Gastrocnemius medialis (tissue), 4 donors: Measurements from ENCODE around the gene GPHN. TPM values are rescaled to one million over a fixed set of nuclear protein-coding genes. Genes with fewer than 3 reads are reported as not detected.
"Not testable (repeated sequence)": the region's sequence is repeated elsewhere in the genome, so short reads cannot be mapped to it uniquely, and the experiment has no call there.

Experiments
- ATAC-seq, 2 donors: fragments of 150-250 bp; one replicate each; pipeline ENCODE4 v1.9.1; 2016
- DNase-seq, 2 donors: peaks; one replicate each; pipeline ENCODE4 v3.0.0-alpha.2; 2019
- H3K27ac ChIP-seq, 4 donors: fragments of 200-600 bp; sonication (generic); 1 replicate in 1 of 4; 2 replicates in 3 of 4; pipeline ENCODE4 v1.5.1; 2016 to 2018; ENCODE audit warnings: mild to moderate bottlenecking in 2 of 4, moderate library complexity in 1 of 4
- H3K27me3 ChIP-seq, 3 donors: fragments of 200-600 bp; sonication (generic) in 2 of 3; 1 replicate in 1 of 3; 2 replicates in 2 of 3; pipeline versions ENCODE4 v1.5.1 to v1.6.0; 2016 to 2019; ENCODE audit warnings: mild to moderate bottlenecking in 1 of 3, moderate library complexity in 1 of 3
- H3K36me3 ChIP-seq, 2 donors: fragments of 200-600 bp; sonication (generic) in 1 of 2; one replicate each; pipeline ENCODE4 v1.5.1; 2017 to 2018
- H3K4me1 ChIP-seq, 2 donors: fragments of 200-600 bp; sonication (generic) in 1 of 2; one replicate each; pipeline ENCODE4 v1.5.1; 2016 to 2017; ENCODE audit warnings: mild to moderate bottlenecking in 2 of 2
- H3K4me3 ChIP-seq, 4 donors: fragments of 200-600 bp; sonication (generic) in 3 of 4; 1 replicate in 1 of 4; 2 replicates in 3 of 4; pipeline ENCODE4 v1.5.1; 2016 to 2019; ENCODE audit warnings: mild to moderate bottlenecking in 2 of 4
- H3K9me3 ChIP-seq, 3 donors: fragments of 200-600 bp; sonication (generic) in 2 of 3; 1 replicate in 1 of 3; 2 replicates in 2 of 3; pipeline ENCODE4 v1.5.1; 2016 to 2019
- POLR2A ChIP-seq, 2 donors: fragments of 450-650 bp; IDR thresholded peaks; one replicate each; pipeline ENCODE4 v1.6.1; 2017; ENCODE audit warnings: antibody characterized with exemption in 2 of 2, mild to moderate bottlenecking in 2 of 2, moderate library complexity in 2 of 2
- in situ Hi-C, 4 donors: fragments of 200-750 bp; cut with MboI; loops; one replicate each; pipeline versions ENCODE4 v1.15.0 to v1.8.0; 2017; ENCODE audit warnings: low sequenced_read_pairs in 4 of 4
- intact Hi-C: fragments of 100-400 bp; cut with DNase I; formaldehyde crosslinking; loops from one replicate; pipeline ENCODE4 v1.15.1; 2023; ENCODE audit warnings: low total_unique reads
- total RNA-seq, 4 donors: library from RNA; depleted of rRNA; stranded (reverse); fragments of >200 nt; gene quantifications; one replicate each; pipeline versions ENCODE4 v1.1.0 to v1.2.3, GENCODE V29; 2016
- TF ChIP-seq, protein P1 (sequence below), 5 experiments: fragments of 450-650 bp in 3 of 5; fragments of 200-600 bp in 2 of 5; sonication (generic) in 2 of 5; IDR thresholded peaks in 4 of 5; conservative IDR thresholded peaks in 1 of 5; 1 replicate in 4 of 5; 2 replicates in 1 of 5; pipeline ENCODE4 v1.5.1; 2016 to 2019; ENCODE audit warnings: antibody characterized with exemption in 5 of 5, mild to moderate bottlenecking in 3 of 5, moderate library complexity in 3 of 5

Gene GPHN
- total RNA-seq, 4 donors from 2014 or later: 10.3 to 33.3 (median 23.5) TPM

- TF ChIP-seq, protein P1, sequence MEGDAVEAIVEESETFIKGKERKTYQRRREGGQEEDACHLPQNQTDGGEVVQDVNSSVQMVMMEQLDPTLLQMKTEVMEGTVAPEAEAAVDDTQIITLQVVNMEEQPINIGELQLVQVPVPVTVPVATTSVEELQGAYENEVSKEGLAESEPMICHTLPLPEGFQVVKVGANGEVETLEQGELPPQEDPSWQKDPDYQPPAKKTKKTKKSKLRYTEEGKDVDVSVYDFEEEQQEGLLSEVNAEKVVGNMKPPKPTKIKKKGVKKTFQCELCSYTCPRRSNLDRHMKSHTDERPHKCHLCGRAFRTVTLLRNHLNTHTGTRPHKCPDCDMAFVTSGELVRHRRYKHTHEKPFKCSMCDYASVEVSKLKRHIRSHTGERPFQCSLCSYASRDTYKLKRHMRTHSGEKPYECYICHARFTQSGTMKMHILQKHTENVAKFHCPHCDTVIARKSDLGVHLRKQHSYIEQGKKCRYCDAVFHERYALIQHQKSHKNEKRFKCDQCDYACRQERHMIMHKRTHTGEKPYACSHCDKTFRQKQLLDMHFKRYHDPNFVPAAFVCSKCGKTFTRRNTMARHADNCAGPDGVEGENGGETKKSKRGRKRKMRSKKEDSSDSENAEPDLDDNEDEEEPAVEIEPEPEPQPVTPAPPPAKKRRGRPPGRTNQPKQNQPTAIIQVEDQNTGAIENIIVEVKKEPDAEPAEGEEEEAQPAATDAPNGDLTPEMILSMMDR (IDR thresholded peaks at IDR 0.05 in 4 of 5, conservative IDR thresholded peaks at IDR 0.05 in 1 of 5): no peak
- no peak for TF ChIP-seq POLR2A (IDR thresholded peaks at IDR 0.05)
- no peak for ATAC-seq
Measured at GRCh38 chr14:66716227-66716626, 208.3 kb downstream of the GPHN start.

GRCh38 chr14:66717561-66718140, 209.7 kb downstream of the GPHN start:
- Histone ChIP-seq H3K4me3 (no peak overlapping the region), H3K36me3 (no peaks in the 10 kb centered on the region), H3K27me3 (no peaks in the 10 kb centered on the region), H3K9me3 (no peaks in the 10 kb centered on the region), H3K27ac (no peak overlapping the region), H3K4me1 (peaks cover 6 to 7% of the 10 kb centered on the region in 2 donors)
- DNase-seq: no peak
- intact Hi-C loops: no loop called here
- no peak for ATAC-seq
- TF ChIP-seq, protein P1 (IDR thresholded peaks at IDR 0.05 in 4 of 5, conservative IDR thresholded peaks at IDR 0.05 in 1 of 5): no peak
- no peak for TF ChIP-seq POLR2A (IDR thresholded peaks at IDR 0.05)
- in situ Hi-C loops: no loop called here

More at GRCh38 chr14:66716227-66716626, 208.3 kb downstream of the GPHN start:
- Histone ChIP-seq H3K36me3 (no peaks in the 10 kb centered on the region), H3K4me3 (no peak overlapping the region), H3K27ac (no peak overlapping the region), H3K9me3 (no peaks in the 10 kb centered on the region), H3K4me1 (peaks cover 6 to 7% of the 10 kb centered on the region in 2 donors), H3K27me3 (no peaks in the 10 kb centered on the region)
- no peak for DNase-seq
- in situ Hi-C loops (no loop called here), intact Hi-C loops (no loop called here)

- DNase-seq (no peak), ATAC-seq (no peak)
- Histone ChIP-seq H3K4me1 (no peaks in the 10 kb centered on the region), H3K27ac (no peak overlapping the region), H3K4me3 (no peak overlapping the region), H3K36me3 (no peaks in the 10 kb centered on the region), H3K27me3 (no peaks in the 10 kb centered on the region), H3K9me3 (no peaks in the 10 kb centered on the region)
- intact Hi-C loops (no loop called here), in situ Hi-C loops (no loop called here)
- no peak for TF ChIP-seq POLR2A (IDR thresholded peaks at IDR 0.05)
- TF ChIP-seq, protein P1 (IDR thresholded peaks at IDR 0.05 in 4 of 5, conservative IDR thresholded peaks at IDR 0.05 in 1 of 5): no peak
Measured at GRCh38 chr14:66724996-66725395, 217.0 kb downstream of the GPHN start.

- H3K27me3 ChIP-seq, H3K36me3 ChIP-seq, in situ Hi-C loops, intact Hi-C loops, H3K27ac ChIP-seq, H3K4me1 ChIP-seq, H3K4me3 ChIP-seq, DNase-seq, ATAC-seq, H3K9me3 ChIP-seq: not testable (repeated sequence)
Measured at GRCh38 chr14:66731298-66731697, 223.4 kb downstream of the GPHN start.

GRCh38 chr14:66735853-66736252, 227.9 kb downstream of the GPHN start:
- ATAC-seq (no peak), DNase-seq (no peak)
- Histone ChIP-seq H3K27me3 (no peaks in the 10 kb centered on the region), H3K27ac (no peak overlapping the region), H3K4me3 (no peak overlapping the region), H3K36me3 (no peaks in the 10 kb centered on the region), H3K4me1 (no peaks in the 10 kb centered on the region), H3K9me3 (no peaks in the 10 kb centered on the region)
- intact Hi-C loops: no loop called here
- TF ChIP-seq, protein P1 (IDR thresholded peaks at IDR 0.05 in 4 of 5, conservative IDR thresholded peaks at IDR 0.05 in 1 of 5): no peak
- in situ Hi-C loops: no loop called here
